Measurements from ENCODE around the gene SLCO4A1. TPM values are rescaled to one million over a fixed set of nuclear protein-coding genes. Genes with fewer than 3 reads are reported as not detected.

SLCO4A1 gene
- total and polyA plus RNA-seq, 2 experiments from 2014 or later, result 0.15 to 1.0 TPM

DNA sequence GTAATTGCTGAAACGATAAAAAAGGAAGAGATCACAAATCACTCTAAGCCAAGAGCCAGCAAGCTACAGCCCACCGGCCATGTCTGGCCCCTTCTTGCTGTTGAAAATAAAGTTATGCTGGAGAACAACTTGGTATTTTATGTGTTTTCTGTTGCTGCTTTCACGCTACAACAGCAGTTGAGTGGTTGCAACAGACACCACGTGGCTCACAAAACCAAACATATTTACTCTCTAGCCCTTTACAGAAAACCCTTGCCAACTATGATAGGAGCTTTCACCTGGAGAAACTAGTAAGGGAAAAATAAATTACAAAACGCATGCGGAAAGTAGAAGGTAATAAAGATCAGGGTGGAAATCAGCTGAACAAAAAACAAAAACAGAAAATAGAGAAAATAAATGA is 41.1 kb upstream of the SLCO4A1 start:
- no peak overlapping the region for H3K4me3 ChIP-seq
- H3K4me1 ChIP-seq (ENCODE audit: low read depth), result no peaks in the 10 kb centered on the region
- no peaks in the 10 kb centered on the region for H3K9me3 ChIP-seq (ENCODE audit: low read depth)
- no peaks in the 10 kb centered on the region for H3K27me3 ChIP-seq
- no peaks in the 10 kb centered on the region for H3K36me3 ChIP-seq
- no peak for DNase-seq (ENCODE audit: low read depth in 1 of 2, low spot score in 1 of 2)
- TF ChIP-seq, protein P1, sequence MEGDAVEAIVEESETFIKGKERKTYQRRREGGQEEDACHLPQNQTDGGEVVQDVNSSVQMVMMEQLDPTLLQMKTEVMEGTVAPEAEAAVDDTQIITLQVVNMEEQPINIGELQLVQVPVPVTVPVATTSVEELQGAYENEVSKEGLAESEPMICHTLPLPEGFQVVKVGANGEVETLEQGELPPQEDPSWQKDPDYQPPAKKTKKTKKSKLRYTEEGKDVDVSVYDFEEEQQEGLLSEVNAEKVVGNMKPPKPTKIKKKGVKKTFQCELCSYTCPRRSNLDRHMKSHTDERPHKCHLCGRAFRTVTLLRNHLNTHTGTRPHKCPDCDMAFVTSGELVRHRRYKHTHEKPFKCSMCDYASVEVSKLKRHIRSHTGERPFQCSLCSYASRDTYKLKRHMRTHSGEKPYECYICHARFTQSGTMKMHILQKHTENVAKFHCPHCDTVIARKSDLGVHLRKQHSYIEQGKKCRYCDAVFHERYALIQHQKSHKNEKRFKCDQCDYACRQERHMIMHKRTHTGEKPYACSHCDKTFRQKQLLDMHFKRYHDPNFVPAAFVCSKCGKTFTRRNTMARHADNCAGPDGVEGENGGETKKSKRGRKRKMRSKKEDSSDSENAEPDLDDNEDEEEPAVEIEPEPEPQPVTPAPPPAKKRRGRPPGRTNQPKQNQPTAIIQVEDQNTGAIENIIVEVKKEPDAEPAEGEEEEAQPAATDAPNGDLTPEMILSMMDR (IDR thresholded peaks at IDR 0.05; ENCODE audit: low read depth, low read length), result no peak
- no peak overlapping the region for H3K27ac ChIP-seq

DNA sequence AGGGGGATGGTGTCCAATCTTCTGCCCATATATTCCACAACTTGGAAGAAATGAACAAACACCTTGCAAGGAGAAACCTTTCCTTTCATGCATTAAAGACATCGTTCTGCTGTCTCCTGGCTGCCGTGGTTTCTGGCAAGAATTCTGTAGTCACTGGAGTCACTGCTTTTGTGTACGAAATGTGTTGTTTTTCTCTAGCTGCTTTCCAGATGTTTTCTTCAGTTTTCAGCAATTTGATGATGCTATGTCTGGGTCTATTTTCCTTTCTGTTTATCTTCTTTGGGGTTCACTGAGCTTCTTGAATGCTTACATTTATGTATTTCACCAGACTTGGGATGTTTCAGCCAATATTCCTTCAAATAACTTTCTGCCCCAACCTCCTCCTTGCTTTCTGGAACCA is 40.6 kb upstream of the SLCO4A1 start:
- no peak for DNase-seq (ENCODE audit: low read depth in 1 of 2, low spot score in 1 of 2)
- Histone ChIP-seq H3K9me3 (ENCODE audit: low read depth) (no peaks in the 10 kb centered on the region), H3K27me3 (no peaks in the 10 kb centered on the region), H3K27ac (no peak overlapping the region), H3K36me3 (no peaks in the 10 kb centered on the region), H3K4me1 (ENCODE audit: low read depth) (no peaks in the 10 kb centered on the region), H3K4me3 (no peak overlapping the region)
- TF ChIP-seq, protein P1 (IDR thresholded peaks at IDR 0.05; ENCODE audit: low read depth, low read length), result no peak

DNA sequence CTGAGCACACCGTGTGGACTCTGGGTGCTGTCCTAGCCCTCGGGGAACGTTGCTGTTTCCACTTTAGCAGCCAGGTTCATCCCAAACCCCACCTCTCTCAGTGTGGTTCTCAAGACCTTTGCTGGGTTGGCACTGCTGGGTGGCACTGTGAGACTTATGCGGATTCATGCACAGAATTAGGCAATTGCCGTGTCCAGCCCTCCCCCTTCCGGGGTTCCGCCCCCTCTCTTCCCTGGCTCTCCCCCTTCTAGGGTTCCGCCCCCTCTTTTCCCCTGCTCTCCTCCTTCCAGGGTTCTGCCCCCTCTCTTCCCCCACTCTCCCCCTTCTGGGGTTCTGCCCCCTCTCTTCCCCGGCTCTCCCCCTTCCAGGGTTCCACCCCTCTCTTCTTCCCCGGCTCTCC is 39.8 kb upstream of the SLCO4A1 start:
- Histone ChIP-seq H3K4me3 (no peak overlapping the region), H3K4me1 (ENCODE audit: low read depth) (no peaks in the 10 kb centered on the region), H3K36me3 (no peaks in the 10 kb centered on the region), H3K9me3 (ENCODE audit: low read depth) (no peaks in the 10 kb centered on the region), H3K27ac (no peak overlapping the region), H3K27me3 (no peaks in the 10 kb centered on the region)
- TF ChIP-seq, protein P1 (IDR thresholded peaks at IDR 0.05; ENCODE audit: low read depth, low read length), result no peak
- DNase-seq (ENCODE audit: low read depth in 1 of 2, low spot score in 1 of 2), result no peak

DNA sequence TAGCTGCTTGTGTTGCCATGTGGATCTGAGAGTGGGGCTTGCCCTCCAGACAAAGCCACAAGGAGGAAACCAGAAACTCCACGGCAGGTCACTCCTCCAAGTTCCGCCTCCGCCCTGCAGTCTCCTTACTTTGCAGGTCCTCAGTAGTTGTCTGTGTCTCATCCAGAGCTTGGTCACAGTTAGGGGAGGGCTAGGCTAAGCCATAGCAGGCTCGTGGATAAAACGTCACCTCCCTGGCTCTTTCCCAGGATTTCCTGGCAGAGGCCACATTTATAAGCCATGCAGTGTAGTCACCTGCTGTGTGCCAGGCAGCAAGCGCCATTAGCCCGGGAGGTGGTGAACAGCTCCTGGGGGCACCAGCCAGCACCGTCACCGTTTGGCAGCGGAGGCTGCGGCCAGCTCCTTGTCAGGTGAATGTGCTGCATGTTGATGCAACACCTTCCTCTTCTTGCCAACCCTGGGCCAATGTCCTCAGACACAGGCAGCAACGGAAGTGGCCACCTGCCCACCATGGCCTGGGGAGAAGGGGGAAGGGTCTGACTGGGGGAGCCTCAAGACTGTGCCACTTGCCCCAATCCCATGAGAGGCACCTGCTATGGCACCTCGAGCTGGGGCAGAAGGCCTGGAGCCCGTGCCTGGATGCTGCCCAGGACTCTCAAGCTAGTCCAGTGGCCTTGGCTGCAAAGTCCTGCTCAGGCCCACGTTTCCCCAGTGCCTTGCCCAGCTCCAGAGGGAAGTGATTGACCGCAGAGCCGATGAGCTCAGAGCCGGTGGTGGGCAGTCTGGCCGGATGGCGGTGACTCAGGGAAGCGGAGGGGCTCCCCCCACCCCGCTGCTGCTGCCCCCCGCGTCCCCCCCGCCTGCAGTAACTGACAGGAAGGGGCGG is 39.0 kb upstream of the SLCO4A1 start:
- Histone ChIP-seq H3K27me3 (no peaks in the 10 kb centered on the region), H3K4me3 (no peak overlapping the region), H3K4me1 (ENCODE audit: low read depth) (no peaks in the 10 kb centered on the region), H3K36me3 (no peaks in the 10 kb centered on the region), H3K9me3 (ENCODE audit: low read depth) (no peaks in the 10 kb centered on the region), H3K27ac (no peak overlapping the region)
- TF ChIP-seq, protein P1 (IDR thresholded peaks at IDR 0.05; ENCODE audit: low read depth, low read length), result no peak
- peak in 1 of 2 donors; percentile 19 for DNase-seq (ENCODE audit: low read depth in 1 of 2, low spot score in 1 of 2)

DNA sequence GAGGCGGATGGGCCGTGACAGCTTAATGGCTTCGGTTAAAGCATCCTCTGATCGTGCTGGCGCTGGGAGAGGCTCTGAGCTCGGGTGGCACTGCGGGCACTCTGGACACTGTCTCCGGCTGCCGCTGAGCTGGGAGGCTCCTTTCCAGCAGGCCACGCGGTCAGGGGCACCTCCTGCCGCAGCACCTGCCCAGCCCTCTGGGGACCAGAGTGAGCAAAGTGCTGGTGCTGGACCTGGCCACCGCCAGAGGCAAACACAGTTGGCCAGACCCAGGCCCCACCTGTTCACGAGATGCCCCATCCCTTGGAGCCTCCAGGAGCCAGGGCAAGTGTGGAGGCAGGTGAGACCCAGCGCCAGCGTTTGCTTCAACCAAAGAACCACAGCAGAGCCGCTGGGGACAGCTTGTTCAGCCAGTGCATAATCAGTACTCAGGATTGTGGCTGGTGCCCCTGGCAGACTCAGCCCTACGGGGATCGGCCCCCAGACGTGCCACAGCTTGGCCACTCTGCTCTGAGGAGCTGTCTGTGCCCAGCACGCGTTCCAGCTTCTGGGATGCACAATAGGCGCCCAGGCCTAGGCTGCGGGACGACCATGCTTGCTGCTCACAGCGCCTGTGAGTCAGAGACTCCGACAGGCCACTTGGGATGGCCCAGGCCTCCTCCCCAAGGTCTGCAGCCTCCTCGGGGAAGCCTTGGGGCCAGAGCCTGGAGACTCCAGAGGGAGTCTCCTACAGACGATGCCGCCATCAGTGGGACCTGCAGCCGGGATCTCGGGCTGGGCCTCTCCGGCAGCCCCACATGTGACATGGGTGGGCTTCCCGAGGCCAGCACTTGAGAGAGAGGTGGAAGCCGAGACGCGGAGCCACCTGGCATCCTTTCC is 38.2 kb upstream of the SLCO4A1 start:
- no peak overlapping the region for H3K4me3 ChIP-seq
- H3K9me3 ChIP-seq (ENCODE audit: low read depth), result no peaks in the 10 kb centered on the region
- DNase-seq (ENCODE audit: low read depth in 1 of 2, low spot score in 1 of 2), result no peak
- TF ChIP-seq, protein P1 (IDR thresholded peaks at IDR 0.05; ENCODE audit: low read depth, low read length), result no peak
- no peaks in the 10 kb centered on the region for H3K36me3 ChIP-seq
- no peaks in the 10 kb centered on the region for H3K4me1 ChIP-seq (ENCODE audit: low read depth)
- no peaks in the 10 kb centered on the region for H3K27me3 ChIP-seq
- no peak overlapping the region for H3K27ac ChIP-seq

Measured in cardiac muscle cell (in vitro differentiated cells and primary cell).